ENCODE data around the gene MAPK8IP1. TPM values are rescaled to one million over a fixed set of nuclear protein-coding genes. Genes with fewer than 3 reads are reported as not detected.
A peak's percentile ranks its signal among the peaks of the same experiment; 100 is the strongest.

Gene MAPK8IP1
- total and polyA plus RNA-seq, 12 donors = 14.5 to 73.7 (median 33.3) TPM

- peaks cover 0 to 70% of the 10 kb centered on the region in 2 donors for H3K36me3 ChIP-seq (replicated peaks in 1 of 2)
These were observed 28.1 kb downstream of the MAPK8IP1 start for GRCh38 chr11:45913514-45913913.

GRCh38 chr11:45913942-45914635, 28.6 kb downstream of the MAPK8IP1 start:
- no peak for TF ChIP-seq POLR2A (IDR thresholded peaks at IDR 0.05)
- no peak for TF ChIP-seq CTCF (IDR thresholded peaks at IDR 0.05)
- peaks cover 6 to 18% of the 10 kb centered on the region in 2 donors for H3K4me1 ChIP-seq (replicated peaks in 1 of 2)
- peaks cover 0 to 68% of the 10 kb centered on the region in 2 donors for H3K36me3 ChIP-seq (replicated peaks in 1 of 2)
- H3K4me3 ChIP-seq = no peak overlapping the region
- no peak overlapping the region for H3K27ac ChIP-seq
- 84 to 89% (median 85%) methylated on average over 6 to 22 of the region's 22 CpGs for WGBS, 4 donors
- H3K27me3 ChIP-seq = no peaks in the 10 kb centered on the region
- H3K9me3 ChIP-seq (replicated peaks in 1 of 3) = no peaks in the 10 kb centered on the region
- intact Hi-C loops (cut with DNase I) = loop anchor here in 1 of 2 donors (10.0 kb wide), 1 partner anchor 49 kb away; no protein-coding TSS in a partner anchor
- DNase-seq = no peak

More at GRCh38 chr11:45913514-45913913, 28.1 kb downstream of the MAPK8IP1 start:
- Histone ChIP-seq H3K9me3 (replicated peaks in 1 of 3) (no peaks in the 10 kb centered on the region), H3K27ac (no peak overlapping the region), H3K4me1 (replicated peaks in 1 of 2) (peaks cover 6 to 18% of the 10 kb centered on the region in 2 donors), H3K4me3 (no peak overlapping the region), H3K27me3 (no peaks in the 10 kb centered on the region)
- TF ChIP-seq POLR2A (IDR thresholded peaks at IDR 0.05) (no peak), CTCF (IDR thresholded peaks at IDR 0.05) (no peak)
- intact Hi-C loops (cut with DNase I) = loop anchor here in 1 of 2 donors (10.0 kb wide), 1 partner anchor 49 kb away; no protein-coding TSS in a partner anchor
- no peak for DNase-seq
- WGBS, 4 donors = 93 to 97% (median 96%) methylated on average over 12 to 19 of the region's 19 CpGs

DNA sequence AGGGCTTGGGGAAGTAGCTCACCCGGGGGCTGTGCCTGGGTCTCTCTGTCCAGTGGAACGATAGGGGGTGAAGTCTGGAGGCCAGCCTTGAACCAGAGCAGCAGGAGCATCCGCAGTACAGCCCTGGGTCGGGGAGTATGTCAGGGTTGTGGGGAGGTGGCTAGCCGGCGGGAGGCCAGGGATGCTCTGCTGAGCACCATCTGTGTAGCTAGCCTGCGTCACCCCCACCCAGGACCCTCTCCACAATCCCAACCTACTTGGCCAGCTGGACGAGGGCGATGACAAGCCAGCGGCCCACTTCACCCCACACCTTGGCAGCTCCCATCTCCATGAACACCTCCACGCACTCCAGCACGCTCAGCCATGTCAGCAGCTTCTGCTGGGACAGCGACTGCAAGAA, 30.0 kb downstream of the MAPK8IP1 start:
- intact Hi-C loops (cut with DNase I) = loop anchor here in 1 of 2 donors (10.0 kb wide), 1 partner anchor 51 kb away; no protein-coding TSS in a partner anchor
- Histone ChIP-seq H3K4me1 (replicated peaks in 1 of 2) (peaks cover 6 to 18% of the 10 kb centered on the region in 2 donors), H3K36me3 (replicated peaks in 1 of 2) (peaks cover 0 to 55% of the 10 kb centered on the region in 2 donors), H3K27ac (no peak overlapping the region), H3K9me3 (replicated peaks in 1 of 3) (no peaks in the 10 kb centered on the region), H3K4me3 (no peak overlapping the region), H3K27me3 (no peaks in the 10 kb centered on the region)
- no peak for DNase-seq
- WGBS, 4 donors = 79 to 83% (median 79%) methylated on average over 6 to 13 of the region's 13 CpGs; no CpG with 5 or more reads in 1 of the 4 donors
- TF ChIP-seq POLR2A (IDR thresholded peaks at IDR 0.05) (no peak), CTCF (IDR thresholded peaks at IDR 0.05) (no peak)

GRCh38 chr11:45917286-45917622, 31.8 kb downstream of the MAPK8IP1 start:
- WGBS, 4 donors = 3 to 28% (median 13%) methylated on average over 3 to 16 of the region's 16 CpGs
- peaks cover 0 to 39% of the 10 kb centered on the region in 2 donors for H3K36me3 ChIP-seq (replicated peaks in 1 of 2)
- H3K4me1 ChIP-seq (replicated peaks in 1 of 2) = peaks cover 6 to 27% of the 10 kb centered on the region in 2 donors
- H3K4me3 ChIP-seq = peak overlapping the region; percentile 42 to 92 (median 57)
- no peaks in the 10 kb centered on the region for H3K9me3 ChIP-seq (replicated peaks in 1 of 3)
- H3K27me3 ChIP-seq = no peaks in the 10 kb centered on the region
- H3K27ac ChIP-seq = peak overlapping the region; percentile 4 to 95 (median 77)
- intact Hi-C loops (cut with DNase I) = loop anchor here in 1 of 2 donors (10.0 kb wide), 1 partner anchor 52 kb away; no protein-coding TSS in a partner anchor
- peak in 1 of 7 donors; percentile 52 for DNase-seq
- TF ChIP-seq CTCF (IDR thresholded peaks at IDR 0.05) (no peak), POLR2A (IDR thresholded peaks at IDR 0.05) (no peak)

Data from adrenal gland (tissue), 12 donors.